ENCODE measurements around the gene TUBB3. TPM values are rescaled to one million over a fixed set of nuclear protein-coding genes. Genes with fewer than 3 reads are reported as not detected.
A peak's percentile ranks its signal among the peaks of the same experiment; 100 is the strongest.

TUBB3 gene
- total RNA-seq, 1 experiment from 2014 or later: 164 TPM

GRCh38 chr16:89906140-89907025 is 16.8 kb upstream of the TUBB3 start:
- H2AK5ac ChIP-seq (ENCODE audit: insufficient read length, low read length): no peak overlapping the region
- H2BK15ac ChIP-seq (ENCODE audit: low read depth, low read length): no peak overlapping the region
- Mint-ChIP-seq H3K4me3 (no peak overlapping the region), H3K36me3 (ENCODE audit: insufficient read depth in 1 of 3, low read depth in 3 of 3) (peaks cover 28 to 47% (median 42%) of the 10 kb centered on the region in 3 experiments; a peak in 6 of 7 replicates), H3K27ac (peak overlapping the region in 2 of 3 experiments; percentile 28 to 90; a peak in 2 of 7 replicates), H3K4me1 (peaks cover 2 to 5% of the 10 kb centered on the region in 2 experiments; a peak in 2 of 4 replicates), H3K27me3 (ENCODE audit: low read depth) (no peaks in the 10 kb centered on the region), H3K9me3 (peaks cover 6 to 13% of the 10 kb centered on the region in 2 experiments; a peak in 3 of 5 replicates)
- H3K4me1 ChIP-seq (ENCODE audit: insufficient read depth, low read length): no peaks in the 10 kb centered on the region
- no peaks in the 10 kb centered on the region for H3K23me2 ChIP-seq (ENCODE audit: insufficient read length, low read depth, low read length, poor library complexity, severe bottlenecking)
- peaks cover 7% of the 10 kb centered on the region for H3K9me3 ChIP-seq (ENCODE audit: control insufficient read depth, low read depth, low read length)
- H3K27me3 ChIP-seq (ENCODE audit: insufficient read depth, low read length): no peaks in the 10 kb centered on the region
- no peak overlapping the region for H3K18ac ChIP-seq (ENCODE audit: insufficient read length, low read depth, low read length)
- no peak overlapping the region for H2BK12ac ChIP-seq (ENCODE audit: insufficient read length, low read depth, low read length)
- H2BK120ac ChIP-seq (ENCODE audit: low read depth, low read length, poor library complexity, severe bottlenecking): no peak overlapping the region
- no peak overlapping the region for H3K4me2 ChIP-seq (ENCODE audit: insufficient read depth, insufficient read length, low read length)
- no peak overlapping the region for H2BK5ac ChIP-seq (ENCODE audit: insufficient read length, low read length)
- no peak overlapping the region for H3T11ph ChIP-seq (ENCODE audit: low read length)
- no peak overlapping the region for H3K14ac ChIP-seq (ENCODE audit: insufficient read depth, low read length)
- H3K23ac ChIP-seq (ENCODE audit: insufficient read length, low read depth, low read length): no peak overlapping the region
- no peak overlapping the region for H3K27ac ChIP-seq (ENCODE audit: insufficient read length, low read depth, low read length)
- no peak overlapping the region for H2AFZ ChIP-seq (ENCODE audit: low read length)
- no peak overlapping the region for H4K91ac ChIP-seq (ENCODE audit: insufficient read length, low read depth, low read length)
- no peak for DNase-seq
- no peak overlapping the region for H4K8ac ChIP-seq (replicated peaks; ENCODE audit: insufficient read length, low read depth, low read length)
- no peak overlapping the region for H4K5ac ChIP-seq (ENCODE audit: insufficient read length, low read depth, low read length)
- WGBS (ENCODE audit: extremely low coverage, insufficient read length, low lambda C conversion rate): no CpG with 5 or more reads among the region's 40 CpGs
- H3K79me2 ChIP-seq (ENCODE audit: insufficient read depth, low read length): no peaks in the 10 kb centered on the region
- H3K4ac ChIP-seq (ENCODE audit: low read depth, low read length): no peak overlapping the region
- H3K56ac ChIP-seq (ENCODE audit: insufficient read length, low read depth, low read length): no peak overlapping the region
- no peaks in the 10 kb centered on the region for H4K20me1 ChIP-seq (ENCODE audit: control insufficient read depth, insufficient read depth, insufficient read length)
- no peak overlapping the region for H2BK20ac ChIP-seq (ENCODE audit: low read depth, low read length, poor library complexity, severe bottlenecking)
- H3K79me1 ChIP-seq (ENCODE audit: insufficient read depth, low read depth, low read length, poor library complexity, severe bottlenecking): no peaks in the 10 kb centered on the region
- no peak for TF ChIP-seq CTCF (conservative IDR thresholded peaks at IDR 0.05)
- no peak overlapping the region for H3K9ac ChIP-seq (ENCODE audit: extremely low read depth, insufficient read length, low read length)
